ENCODE data around the gene B3GALT5. TPM values are rescaled to one million over a fixed set of nuclear protein-coding genes. Genes with fewer than 3 reads are reported as not detected.
A peak's percentile ranks its signal among the peaks of the same experiment; 100 is the strongest.
"Not testable (repeated sequence)": the region's sequence is repeated elsewhere in the genome, so short reads cannot be mapped to it uniquely, and the experiment has no call there.

The B3GALT5 gene
- total and polyA plus RNA-seq, 9 donors: 0.08 to 0.84 (median 0.24) TPM

- Histone ChIP-seq H3K27ac (ENCODE audit: low read length) (no peak overlapping the region), H3K9me3 (replicated peaks; ENCODE audit: control insufficient read depth, low read depth, low read length) (no peaks in the 10 kb centered on the region), H3K27me3 (ENCODE audit: control insufficient read depth, insufficient read depth, low read length) (no peaks in the 10 kb centered on the region), H3K4me3 (ENCODE audit: low read length) (no peak overlapping the region), H3K4me1 (ENCODE audit: control insufficient read depth, insufficient read depth, low read length) (no peaks in the 10 kb centered on the region), H3K36me3 (ENCODE audit: control insufficient read depth, insufficient read depth, low read length) (no peaks in the 10 kb centered on the region)
- no CpG with 5 or more reads among the region's 1 CpG for WGBS (ENCODE audit: insufficient coverage)
- DNase-seq: no peak
These were observed 75.3 kb downstream of the B3GALT5 start for GRCh38 chr21:39688010-39688409.

GRCh38 chr21:39689860-39690259 is 77.1 kb downstream of the B3GALT5 start:
- not testable (repeated sequence) for H3K36me3 ChIP-seq (ENCODE audit: control insufficient read depth, insufficient read depth, low read length)
- WGBS (ENCODE audit: insufficient coverage): no CpG with 5 or more reads among the region's 1 CpG

GRCh38 chr21:39690454-39690853 is 77.7 kb downstream of the B3GALT5 start:
- Histone ChIP-seq H3K36me3 (ENCODE audit: control insufficient read depth, insufficient read depth, low read length) (no peaks in the 10 kb centered on the region), H3K27ac (ENCODE audit: low read length) (no peak overlapping the region), H3K4me3 (ENCODE audit: low read length) (no peak overlapping the region), H3K4me1 (ENCODE audit: control insufficient read depth, insufficient read depth, low read length) (no peaks in the 10 kb centered on the region), H3K27me3 (ENCODE audit: control insufficient read depth, insufficient read depth, low read length) (no peaks in the 10 kb centered on the region), H3K9me3 (replicated peaks; ENCODE audit: control insufficient read depth, low read depth, low read length) (no peaks in the 10 kb centered on the region)
- 82% methylated on average over 2 of the region's 4 CpGs for WGBS (ENCODE audit: insufficient coverage)
- no peak for DNase-seq

More at GRCh38 chr21:39689860-39690259, 77.1 kb downstream of the B3GALT5 start:
- not testable (repeated sequence) for H3K27ac ChIP-seq (ENCODE audit: low read length); H3K4me1 ChIP-seq (ENCODE audit: control insufficient read depth, insufficient read depth, low read length); H3K9me3 ChIP-seq (replicated peaks; ENCODE audit: control insufficient read depth, low read depth, low read length); DNase-seq; H3K4me3 ChIP-seq (ENCODE audit: low read length); H3K27me3 ChIP-seq (ENCODE audit: control insufficient read depth, insufficient read depth, low read length)

GRCh38 chr21:39694750-39695149 is 82.0 kb downstream of the B3GALT5 start:
- Histone ChIP-seq H3K27me3 (ENCODE audit: control insufficient read depth, insufficient read depth, low read length) (no peaks in the 10 kb centered on the region), H3K27ac (ENCODE audit: low read length) (no peak overlapping the region), H3K36me3 (ENCODE audit: control insufficient read depth, insufficient read depth, low read length) (no peaks in the 10 kb centered on the region), H3K4me3 (ENCODE audit: low read length) (no peak overlapping the region), H3K4me1 (ENCODE audit: control insufficient read depth, insufficient read depth, low read length) (no peaks in the 10 kb centered on the region), H3K9me3 (replicated peaks; ENCODE audit: control insufficient read depth, low read depth, low read length) (no peaks in the 10 kb centered on the region)
- 63% methylated on average over 1 of the region's 5 CpGs for WGBS (ENCODE audit: insufficient coverage)
- no peak for DNase-seq

- no peaks in the 10 kb centered on the region for H3K9me3 ChIP-seq (replicated peaks; ENCODE audit: control insufficient read depth, low read depth, low read length)
- no CpG with 5 or more reads among the region's 7 CpGs for WGBS (ENCODE audit: insufficient coverage)
- no peaks in the 10 kb centered on the region for H3K4me1 ChIP-seq (ENCODE audit: control insufficient read depth, insufficient read depth, low read length)
- H3K4me3 ChIP-seq (ENCODE audit: low read length): no peak overlapping the region
- DNase-seq: no peak
- H3K27me3 ChIP-seq (ENCODE audit: control insufficient read depth, insufficient read depth, low read length): no peaks in the 10 kb centered on the region
- no peak overlapping the region for H3K27ac ChIP-seq (ENCODE audit: low read length)
- H3K36me3 ChIP-seq (ENCODE audit: control insufficient read depth, insufficient read depth, low read length): no peaks in the 10 kb centered on the region
These were observed 83.5 kb downstream of the B3GALT5 start for GRCh38 chr21:39696196-39696595.

GRCh38 chr21:39696618-39697017 is 83.9 kb downstream of the B3GALT5 start:
- peak; percentile 33 for DNase-seq

GRCh38 chr21:39700318-39700717 is 87.6 kb downstream of the B3GALT5 start:
- Histone ChIP-seq H3K9me3 (replicated peaks; ENCODE audit: control insufficient read depth, low read depth, low read length) (no peaks in the 10 kb centered on the region), H3K4me3 (ENCODE audit: low read length) (no peak overlapping the region), H3K27me3 (ENCODE audit: control insufficient read depth, insufficient read depth, low read length) (no peaks in the 10 kb centered on the region), H3K36me3 (ENCODE audit: control insufficient read depth, insufficient read depth, low read length) (no peaks in the 10 kb centered on the region), H3K27ac (ENCODE audit: low read length) (no peak overlapping the region), H3K4me1 (ENCODE audit: control insufficient read depth, insufficient read depth, low read length) (no peaks in the 10 kb centered on the region)
- 45% methylated on average over 2 of the region's 2 CpGs for WGBS (ENCODE audit: insufficient coverage)
- no peak for DNase-seq

More at GRCh38 chr21:39696618-39697017, 83.9 kb downstream of the B3GALT5 start:
- 54% methylated on average over 3 of the region's 4 CpGs for WGBS (ENCODE audit: insufficient coverage)
- no peak overlapping the region for H3K4me3 ChIP-seq (ENCODE audit: low read length)
- no peaks in the 10 kb centered on the region for H3K27me3 ChIP-seq (ENCODE audit: control insufficient read depth, insufficient read depth, low read length)
- H3K27ac ChIP-seq (ENCODE audit: low read length): no peak overlapping the region
- H3K4me1 ChIP-seq (ENCODE audit: control insufficient read depth, insufficient read depth, low read length): no peaks in the 10 kb centered on the region
- no peaks in the 10 kb centered on the region for H3K36me3 ChIP-seq (ENCODE audit: control insufficient read depth, insufficient read depth, low read length)
- H3K9me3 ChIP-seq (replicated peaks; ENCODE audit: control insufficient read depth, low read depth, low read length): no peaks in the 10 kb centered on the region

- Histone ChIP-seq H3K4me1 (ENCODE audit: control insufficient read depth, insufficient read depth, low read length) (no peaks in the 10 kb centered on the region), H3K27ac (ENCODE audit: low read length) (no peak overlapping the region), H3K36me3 (ENCODE audit: control insufficient read depth, insufficient read depth, low read length) (no peaks in the 10 kb centered on the region), H3K4me3 (ENCODE audit: low read length) (no peak overlapping the region), H3K9me3 (replicated peaks; ENCODE audit: control insufficient read depth, low read depth, low read length) (no peaks in the 10 kb centered on the region), H3K27me3 (ENCODE audit: control insufficient read depth, insufficient read depth, low read length) (no peaks in the 10 kb centered on the region)
- no peak for DNase-seq
- WGBS (ENCODE audit: insufficient coverage): no CpG with 5 or more reads among the region's 1 CpG
These were observed 90.8 kb downstream of the B3GALT5 start for GRCh38 chr21:39703578-39703977.

GRCh38 chr21:39705849-39706248 is 93.1 kb downstream of the B3GALT5 start:
- Histone ChIP-seq H3K36me3 (ENCODE audit: control insufficient read depth, insufficient read depth, low read length) (no peaks in the 10 kb centered on the region), H3K4me1 (ENCODE audit: control insufficient read depth, insufficient read depth, low read length) (no peaks in the 10 kb centered on the region), H3K27ac (ENCODE audit: low read length) (no peak overlapping the region), H3K27me3 (ENCODE audit: control insufficient read depth, insufficient read depth, low read length) (peaks cover 3% of the 10 kb centered on the region), H3K9me3 (replicated peaks; ENCODE audit: control insufficient read depth, low read depth, low read length) (no peaks in the 10 kb centered on the region), H3K4me3 (ENCODE audit: low read length) (no peak overlapping the region)
- 85% methylated on average over 2 of the region's 2 CpGs for WGBS (ENCODE audit: insufficient coverage)
- DNase-seq: no peak

GRCh38 chr21:39707316-39707715 is 94.6 kb downstream of the B3GALT5 start:
- Histone ChIP-seq H3K27me3 (ENCODE audit: control insufficient read depth, insufficient read depth, low read length) (peaks cover 3% of the 10 kb centered on the region), H3K36me3 (ENCODE audit: control insufficient read depth, insufficient read depth, low read length) (no peaks in the 10 kb centered on the region), H3K9me3 (replicated peaks; ENCODE audit: control insufficient read depth, low read depth, low read length) (no peaks in the 10 kb centered on the region), H3K4me1 (ENCODE audit: control insufficient read depth, insufficient read depth, low read length) (no peaks in the 10 kb centered on the region), H3K27ac (ENCODE audit: low read length) (no peak overlapping the region), H3K4me3 (ENCODE audit: low read length) (no peak overlapping the region)
- DNase-seq: no peak
- WGBS (ENCODE audit: insufficient coverage): no CpG with 5 or more reads among the region's 1 CpG

GRCh38 chr21:39710866-39711265 is 98.1 kb downstream of the B3GALT5 start:
- 85% methylated on average over 8 of the region's 8 CpGs for WGBS (ENCODE audit: insufficient coverage)
- no peak for DNase-seq
- H3K9me3 ChIP-seq (replicated peaks; ENCODE audit: control insufficient read depth, low read depth, low read length): no peaks in the 10 kb centered on the region
- H3K4me3 ChIP-seq (ENCODE audit: low read length): no peak overlapping the region
- H3K4me1 ChIP-seq (ENCODE audit: control insufficient read depth, insufficient read depth, low read length): no peaks in the 10 kb centered on the region
- no peaks in the 10 kb centered on the region for H3K36me3 ChIP-seq (ENCODE audit: control insufficient read depth, insufficient read depth, low read length)
- no peak overlapping the region for H3K27ac ChIP-seq (ENCODE audit: low read length)
- peaks cover 3% of the 10 kb centered on the region for H3K27me3 ChIP-seq (ENCODE audit: control insufficient read depth, insufficient read depth, low read length)

Data from muscle of leg (tissue), 11 donors.